GM12878 (cell line): ENCODE results near the gene PRR11. TPM values are rescaled to one million over a fixed set of nuclear protein-coding genes. Genes with fewer than 3 reads are reported as not detected.

ENCODE experiments used
- ATAC-seq: fragments of 200-7000 bp; cut with Tn5 transposase; 3 replicates; pipeline ENCODE4 v1.9.1; 2020; ENCODE audit warnings: mild to moderate bottlenecking, moderate library complexity
- BruUV-seq: library from RNA; stranded (reverse); fragments of 400-500 nt; replicated peaks from 2 replicates; lab custom pipeline; 2021; lab: Mats Ljungman, UMichigan
- CTCF ChIA-PET: fragments of 300-600 bp; sonication (Branson Sonifier 250); formaldehyde crosslinking; extraction: SDS; loops from one replicate; lab custom pipeline; 2021; ENCODE audit warnings: inconsistent platforms; lab: Yijun Ruan, JAX
- POLR2A ChIA-PET: fragments of 350-600 bp; formaldehyde crosslinking; extraction: SDS; loops from one replicate; lab custom pipeline; 2021; ENCODE audit warnings: inconsistent platforms; lab: Charles Lee
- RAD21 ChIA-PET: fragments of 300-600 bp; sonication (Branson Sonifier 250); formaldehyde crosslinking; loops from one replicate; lab custom pipeline; 2023; ENCODE audit warnings: antibody characterized with exemption; ENCODE audit not compliant: unreplicated experiment; lab: Charles Lee
- SMC1A ChIA-PET: fragments of 300-600 bp; sonication (Branson Sonifier 250); formaldehyde crosslinking; loops from one replicate; lab custom pipeline; 2023; ENCODE audit not compliant: unreplicated experiment, uncharacterized antibody; lab: Charles Lee
- DNase-seq: peaks from one replicate; pipeline ENCODE4 v3.0.0-alpha.2; 2011; ENCODE audit warnings: low read depth, low spot score
- FAIRE-seq: peaks from 3 replicates; lab custom pipeline; 2011; peaks lifted over from hg19 to GRCh38; lab: Jason Lieb, UNC
- H2AFZ ChIP-seq: 2 replicates; pipeline ENCODE4 v1.6.0; 2011; ENCODE audit warnings: low read depth, low read length, control low read depth; ENCODE audit not compliant: control insufficient read depth
- H3K27ac ChIP-seq: 2 replicates; pipeline ENCODE4 v1.5.1; 2011; ENCODE audit warnings: control low read depth; ENCODE audit not compliant: control insufficient read depth, insufficient read depth
- H3K27me3 ChIP-seq, 2 experiments: replicated peaks in 1 of 2; 2 replicates each; pipeline versions ENCODE4 v1.6.0 to v1.6.1; 2011; ENCODE audit warnings: low read length in 1 of 2; ENCODE audit not compliant: control insufficient read depth in 2 of 2, insufficient read depth in 2 of 2
- H3K36me3 ChIP-seq, 2 experiments: 2 replicates each; pipeline ENCODE4 v1.5.1; 2011; ENCODE audit warnings: low read length in 1 of 2; ENCODE audit not compliant: control insufficient read depth in 2 of 2, insufficient read depth in 2 of 2
- H3K4me1 ChIP-seq: 2 replicates; pipeline ENCODE4 v1.6.1; 2011; ENCODE audit warnings: mild to moderate bottlenecking, low read length, moderate library complexity, mixed read lengths; ENCODE audit not compliant: control insufficient read depth, insufficient read depth
- H3K4me2 ChIP-seq: 2 replicates; pipeline ENCODE4 v1.6.0; 2011; ENCODE audit warnings: control low read depth; ENCODE audit not compliant: control insufficient read depth, insufficient read depth
- H3K4me3 ChIP-seq: fragments of 200-600 bp; sonication (generic); 2 replicates; pipeline ENCODE4 v1.5.1; 2016
- H3K79me2 ChIP-seq: 2 replicates; pipeline ENCODE4 v1.6.0; 2011; ENCODE audit warnings: low read length; ENCODE audit not compliant: control insufficient read depth, insufficient read depth
- H3K9ac ChIP-seq: 2 replicates; pipeline ENCODE4 v1.8.0; 2011; ENCODE audit warnings: low read length, control low read depth, mixed read lengths; ENCODE audit not compliant: control insufficient read depth, insufficient read depth
- H3K9me3 ChIP-seq: replicated peaks from 3 replicates; pipeline ENCODE4 v1.5.1; 2011; ENCODE audit warnings: mild to moderate bottlenecking, low read length; ENCODE audit not compliant: control insufficient read depth, insufficient read depth
- H4K20me1 ChIP-seq: 2 replicates; pipeline ENCODE4 v1.6.0; 2011; ENCODE audit not compliant: control insufficient read depth, insufficient read depth
- ASH2L ChIP-seq: fragments of 300-600, 200-600 bp; sonication (generic); IDR thresholded peaks from 2 replicates; pipeline ENCODE4 v1.6.1; 2017; ENCODE audit warnings: low read depth, mild to moderate bottlenecking, borderline replicate concordance
- BMI1 ChIP-seq: fragments of 450-650 bp; IDR thresholded peaks from 2 replicates; pipeline ENCODE4 v1.6.1; 2016; ENCODE audit warnings: mild to moderate bottlenecking, moderate library complexity, borderline replicate concordance
- IRF4 ChIP-seq: IDR thresholded peaks from 2 replicates; pipeline ENCODE4 v1.6.1; 2011; ENCODE audit warnings: low read depth, low read length
- KAT2A ChIP-seq: conservative IDR thresholded peaks from 2 replicates; pipeline ENCODE4 v1.6.1; 2011; ENCODE audit warnings: low read depth, low read length; ENCODE audit not compliant: control insufficient read depth
- MYB ChIP-seq: fragments of 150-350 bp; IDR thresholded peaks from 2 replicates; pipeline ENCODE4 v1.6.1; 2014; ENCODE audit warnings: mild to moderate bottlenecking, low read depth, low read length, borderline replicate concordance
- STAT3 ChIP-seq: IDR thresholded peaks from 2 replicates; pipeline ENCODE4 v1.6.1; 2011; ENCODE audit warnings: low read depth, low read length, improper control_type of control experiment
- ZNF217 ChIP-seq: fragments of 450-650 bp; IDR thresholded peaks from 2 replicates; pipeline ENCODE4 v1.6.1; 2017; ENCODE audit warnings: antibody characterized with exemption, mild to moderate bottlenecking
- WGBS: methylation state at CpG from one replicate; pipeline ENCODE4 v1.1.6; 2016; ENCODE audit warnings: low lambda C conversion rate; ENCODE audit not compliant: insufficient replicate concordance, insufficient coverage; ENCODE audit errors: missing lambda C conversion rate; 5-methylcytosine and 5-hydroxymethylcytosine counted together
- in situ Hi-C: fragments of 300-500 bp; cut with MboI; formaldehyde crosslinking; loops from 9 replicates; pipeline ENCODE4 v1.14.3; 2018; ENCODE audit warnings: mixed read lengths
- intact Hi-C: fragments of 100-400 bp; cut with micrococcal nuclease; formaldehyde crosslinking; loops from one replicate; pipeline ENCODE4 v1.14.2; 2022; ENCODE audit not compliant: unreplicated experiment
- polyA plus RNA-seq, 11 experiments: library from polyadenylated mRNA; depleted of rRNA in 4 of 11; unstranded in 6 of 11; stranded (reverse) in 5 of 11; fragments of >200 nt; fragmentation: Nextera tagmentation in 4 of 11; fragmentation: Illumina TruSeq in 1 of 11; extraction: Ambion mirVana in 4 of 11; extraction: Trizol in 1 of 11; gene quantifications; 1 replicate in 1 of 11; 2 replicates in 10 of 11; pipeline versions ENCODE4 v1.2.1 to v1.2.3, GENCODE V29; 2011 to 2016; ENCODE audit warnings: inconsistent platforms in 2 of 11, missing spikeins in 2 of 11, low read depth in 1 of 11
- total RNA-seq, 4 experiments: library from RNA; depleted of rRNA in 3 of 4; stranded (reverse); fragments of >200 nt in 3 of 4; fragmentation: Illumina TruSeq in 1 of 4; extraction: Trizol in 1 of 4; gene quantifications; 2 replicates each; pipeline versions ENCODE4 v1.2.1 to v1.2.3, GENCODE V29; 2013 to 2021
- TF ChIP-seq, protein P1 (sequence below): fragments of 450-650 bp; conservative IDR thresholded peaks from 2 replicates; pipeline ENCODE4 v1.6.1; 2017; ENCODE audit warnings: mild to moderate bottlenecking, moderate library complexity

PRR11 gene
- total and polyA plus RNA-seq, 10 of the 15 experiments (the other 5 are each of a cell fraction or from before 2014, with no cell fraction given): 20.8 to 97.0 (median 48.3) TPM

DNA sequence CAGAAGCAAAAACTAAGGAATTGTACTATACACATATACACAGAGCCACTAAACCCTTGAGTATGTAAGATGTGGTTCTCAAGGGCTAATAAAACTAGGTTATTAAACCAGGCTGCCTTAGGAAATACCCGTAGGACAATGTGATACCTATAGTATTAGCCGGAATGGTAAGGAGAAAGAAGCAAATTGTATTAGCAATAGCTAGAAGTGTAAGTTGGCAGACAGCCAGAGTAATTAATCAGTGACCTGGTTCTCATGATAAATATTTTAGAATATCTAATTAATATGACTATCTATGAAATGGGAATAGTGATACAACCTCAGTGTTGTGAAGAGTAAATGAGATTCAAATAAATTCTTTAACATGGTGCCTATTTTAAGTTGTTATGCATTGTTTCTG is 83.4 kb downstream of the PRR11 start:
- no TSS peak for BruUV-seq
- no peak overlapping the region for H3K9ac ChIP-seq
- ChIA-PET POLR2A (no interaction called here), RAD21 (interaction anchor here (0.6 kb wide), 1 partner anchor 10 kb away, joined by 3 read pairs; no protein-coding TSS in a partner anchor), CTCF (interaction anchor here (0.8 kb wide), 1 partner anchor 11 kb away, joined by 4 read pairs; no protein-coding TSS in a partner anchor), SMC1A (interaction anchor here (1.2 kb wide), 1 partner anchor 14 kb away, joined by 3 read pairs; no protein-coding TSS in a partner anchor)
- no peaks in the 10 kb centered on the region for H3K9me3 ChIP-seq
- no peak overlapping the region for H2AFZ ChIP-seq
- TF ChIP-seq STAT3: no peak
- TF ChIP-seq BMI1: no peak
- TF ChIP-seq MYB: no peak
- TF ChIP-seq IRF4: no peak
- TF ChIP-seq, protein P1, sequence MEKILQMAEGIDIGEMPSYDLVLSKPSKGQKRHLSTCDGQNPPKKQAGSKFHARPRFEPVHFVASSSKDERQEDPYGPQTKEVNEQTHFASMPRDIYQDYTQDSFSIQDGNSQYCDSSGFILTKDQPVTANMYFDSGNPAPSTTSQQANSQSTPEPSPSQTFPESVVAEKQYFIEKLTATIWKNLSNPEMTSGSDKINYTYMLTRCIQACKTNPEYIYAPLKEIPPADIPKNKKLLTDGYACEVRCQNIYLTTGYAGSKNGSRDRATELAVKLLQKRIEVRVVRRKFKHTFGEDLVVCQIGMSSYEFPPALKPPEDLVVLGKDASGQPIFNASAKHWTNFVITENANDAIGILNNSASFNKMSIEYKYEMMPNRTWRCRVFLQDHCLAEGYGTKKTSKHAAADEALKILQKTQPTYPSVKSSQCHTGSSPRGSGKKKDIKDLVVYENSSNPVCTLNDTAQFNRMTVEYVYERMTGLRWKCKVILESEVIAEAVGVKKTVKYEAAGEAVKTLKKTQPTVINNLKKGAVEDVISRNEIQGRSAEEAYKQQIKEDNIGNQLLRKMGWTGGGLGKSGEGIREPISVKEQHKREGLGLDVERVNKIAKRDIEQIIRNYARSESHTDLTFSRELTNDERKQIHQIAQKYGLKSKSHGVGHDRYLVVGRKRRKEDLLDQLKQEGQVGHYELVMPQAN: no peak
- TF ChIP-seq ASH2L: no peak
- no peak for TF ChIP-seq ZNF217
- no peak for TF ChIP-seq KAT2A
- intact Hi-C loops: no loop called here
- no peaks in the 10 kb centered on the region for H3K4me1 ChIP-seq
- H3K27me3 ChIP-seq: no peaks in the 10 kb centered on the region
- H3K36me3 ChIP-seq: no peaks in the 10 kb centered on the region
- no peak for DNase-seq
- WGBS: 93% methylated on average over 2 of the region's 2 CpGs
- H3K79me2 ChIP-seq: no peaks in the 10 kb centered on the region
- ATAC-seq: no peak
- H4K20me1 ChIP-seq: no peaks in the 10 kb centered on the region
- H3K4me2 ChIP-seq: no peak overlapping the region
- in situ Hi-C loops: no loop called here
- H3K4me3 ChIP-seq: no peak overlapping the region
- no peak overlapping the region for H3K27ac ChIP-seq
- FAIRE-seq: no peak
